Suprapubic skin (tissue), 4 donors: ENCODE data around the gene GNLY. TPM values are rescaled to one million over a fixed set of nuclear protein-coding genes. Genes with fewer than 3 reads are reported as not detected.

Source experiments
- DNase-seq, 2 donors: peaks; one replicate each; pipeline ENCODE4 v3.0.0-alpha.2; 2019; ENCODE audit warnings: low spot score in 2 of 2
- H3K27ac ChIP-seq: fragments of 200-600 bp; sonication (generic); one replicate; pipeline ENCODE4 v1.5.1; 2019
- H3K27me3 ChIP-seq: fragments of 200-600 bp; sonication (generic); one replicate; pipeline ENCODE4 v1.5.1; 2019
- H3K36me3 ChIP-seq: fragments of 200-600 bp; sonication (generic); one replicate; pipeline ENCODE4 v1.5.1; 2019
- H3K4me1 ChIP-seq: fragments of 200-600 bp; sonication (generic); one replicate; pipeline ENCODE4 v1.5.1; 2019
- H3K4me3 ChIP-seq: fragments of 200-600 bp; sonication (generic); one replicate; pipeline ENCODE4 v1.5.1; 2019; ENCODE audit warnings: mild to moderate bottlenecking
- H3K9me3 ChIP-seq: fragments of 200-600 bp; sonication (generic); one replicate; pipeline ENCODE4 v1.5.1; 2019
- CTCF ChIP-seq, 2 donors: fragments of 200-600 bp in 1 of 2; fragments of 450-650 bp in 1 of 2; sonication (generic) in 1 of 2; IDR thresholded peaks; one replicate each; pipeline ENCODE4 v1.5.1; 2016 to 2019; ENCODE audit warnings: antibody characterized with exemption in 2 of 2, mild to moderate bottlenecking in 1 of 2, moderate library complexity in 1 of 2
- EP300 ChIP-seq: sonication (generic); formaldehyde crosslinking; IDR thresholded peaks from one replicate; pipeline ENCODE4 v1.6.1; 2017; ENCODE audit warnings: antibody characterized with exemption
- POLR2A ChIP-seq, 2 donors: fragments of 450-650 bp; IDR thresholded peaks; one replicate each; pipeline ENCODE4 v1.6.1; 2017; ENCODE audit warnings: antibody characterized with exemption in 2 of 2, mild to moderate bottlenecking in 2 of 2, moderate library complexity in 2 of 2
- POLR2AphosphoS5 ChIP-seq, 3 donors: sonication (generic); formaldehyde crosslinking; IDR thresholded peaks; one replicate each; pipeline ENCODE4 v1.6.1; 2017; ENCODE audit warnings: antibody characterized with exemption in 3 of 3
- WGBS: methylation state at CpG from one replicate; pipeline ENCODE4 v1.1.5; 2018; 5-methylcytosine and 5-hydroxymethylcytosine counted together
- total RNA-seq, 4 donors: library from RNA; depleted of rRNA; stranded (reverse); fragments of >200 nt; gene quantifications; one replicate each; pipeline ENCODE4 v1.1.0, GENCODE V29; 2016

The GNLY gene
- total RNA-seq, 4 donors from 2014 or later, result 1.6 to 4.8 (median 1.9) TPM; not detected in 1

GRCh38 chr2:85703329-85703728 is 9.2 kb downstream of the GNLY start:
- Histone ChIP-seq H3K27me3 (no peaks in the 10 kb centered on the region), H3K9me3 (no peaks in the 10 kb centered on the region), H3K27ac (no peak overlapping the region), H3K36me3 (no peaks in the 10 kb centered on the region), H3K4me1 (peaks cover 42% of the 10 kb centered on the region), H3K4me3 (no peak overlapping the region)
- DNase-seq, result no peak
- TF ChIP-seq CTCF (IDR thresholded peaks at IDR 0.05) (no peak), EP300 (no peak), POLR2AphosphoS5 (IDR thresholded peaks at IDR 0.05) (no peak), POLR2A (IDR thresholded peaks at IDR 0.05) (no peak)

- 83% methylated on average over 3 of the region's 3 CpGs for WGBS
- DNase-seq, result no peak
- Histone ChIP-seq H3K27ac (no peak overlapping the region), H3K4me1 (peaks cover 46% of the 10 kb centered on the region), H3K27me3 (no peaks in the 10 kb centered on the region), H3K9me3 (no peaks in the 10 kb centered on the region), H3K36me3 (no peaks in the 10 kb centered on the region), H3K4me3 (no peak overlapping the region)
- TF ChIP-seq EP300 (no peak), CTCF (IDR thresholded peaks at IDR 0.05) (no peak), POLR2AphosphoS5 (IDR thresholded peaks at IDR 0.05) (no peak), POLR2A (IDR thresholded peaks at IDR 0.05) (no peak)
These were observed 9.9 kb downstream of the GNLY start for GRCh38 chr2:85704038-85704437.

GRCh38 chr2:85704800-85705679 is 10.9 kb downstream of the GNLY start:
- Histone ChIP-seq H3K27ac (peak overlapping the region; percentile 63), H3K9me3 (no peaks in the 10 kb centered on the region), H3K36me3 (no peaks in the 10 kb centered on the region), H3K27me3 (no peaks in the 10 kb centered on the region), H3K4me3 (no peak overlapping the region), H3K4me1 (peaks cover 56% of the 10 kb centered on the region)
- DNase-seq, result no peak
- 83% methylated on average over 8 of the region's 8 CpGs for WGBS
- TF ChIP-seq EP300 (no peak), POLR2AphosphoS5 (IDR thresholded peaks at IDR 0.05) (no peak), CTCF (IDR thresholded peaks at IDR 0.05) (no peak), POLR2A (IDR thresholded peaks at IDR 0.05) (no peak)

- H3K9me3 ChIP-seq, result no peaks in the 10 kb centered on the region
- peak overlapping the region; percentile 63 for H3K27ac ChIP-seq
- peaks cover 62% of the 10 kb centered on the region for H3K4me1 ChIP-seq
- peak; percentile 86 to 100 (median 96) for TF ChIP-seq POLR2AphosphoS5 (IDR thresholded peaks at IDR 0.05)
- no peak for TF ChIP-seq POLR2A (IDR thresholded peaks at IDR 0.05)
- TF ChIP-seq EP300, result peak; percentile 61
- no peak for TF ChIP-seq CTCF (IDR thresholded peaks at IDR 0.05)
- H3K36me3 ChIP-seq, result no peaks in the 10 kb centered on the region
- peak in 1 of 2 donors; percentile 76 for DNase-seq
- H3K4me3 ChIP-seq, result no peak overlapping the region
- 72% methylated on average over 2 of the region's 2 CpGs for WGBS
- H3K27me3 ChIP-seq, result no peaks in the 10 kb centered on the region
These were observed 11.5 kb downstream of the GNLY start for GRCh38 chr2:85705680-85706039.

- peak overlapping the region; percentile 46 for H3K27ac ChIP-seq
- no peaks in the 10 kb centered on the region for H3K27me3 ChIP-seq
- no peaks in the 10 kb centered on the region for H3K36me3 ChIP-seq
- TF ChIP-seq CTCF (IDR thresholded peaks at IDR 0.05), result no peak
- DNase-seq, result no peak
- WGBS, result 73% methylated on average over 6 of the region's 6 CpGs
- H3K4me1 ChIP-seq, result peaks cover 66% of the 10 kb centered on the region
- H3K9me3 ChIP-seq, result no peaks in the 10 kb centered on the region
- H3K4me3 ChIP-seq, result no peak overlapping the region
These were observed 11.9 kb downstream of the GNLY start for GRCh38 chr2:85706063-85706462.
